HepG2 (cell line): ENCODE results near the gene AGK. TPM values are rescaled to one million over a fixed set of nuclear protein-coding genes. Genes with fewer than 3 reads are reported as not detected.

Source experiments
- ATAC-seq: fragments of 200-7000 bp; cut with Tn5 transposase; 3 replicates; pipeline ENCODE4 v1.9.1; 2020; ENCODE audit warnings: mild to moderate bottlenecking, moderate library complexity
- BruUV-seq: library from RNA; stranded (reverse); fragments of 400-500 nt; replicated peaks from 2 replicates; lab custom pipeline; 2021; lab: Mats Ljungman, UMichigan
- CTCF ChIA-PET: fragments of 300-600 bp; formaldehyde crosslinking; extraction: SDS; loops from one replicate; lab custom pipeline; 2021; ENCODE audit warnings: low total read pairs, inconsistent platforms, low intra/inter-chr PET ratio; lab: Yijun Ruan, JAX
- POLR2A ChIA-PET: fragments of 350-600 bp; sonication (Branson Sonifier 250); formaldehyde crosslinking; loops from one replicate; lab custom pipeline; 2020; ENCODE audit warnings: antibody characterized with exemption, inconsistent platforms; lab: Yijun Ruan, JAX
- DNase-seq: peaks from one replicate; pipeline ENCODE4 v3.0.0-alpha.2; 2015; ENCODE audit warnings: low spot score
- FAIRE-seq: peaks from 3 replicates; lab custom pipeline; 2011; peaks lifted over from hg19 to GRCh38; lab: Jason Lieb, UNC
- H2AFZ ChIP-seq: one replicate; pipeline ENCODE4 v1.6.1; 2011; ENCODE audit warnings: low read length, inconsistent platforms
- H3K27ac ChIP-seq: fragments of 300-600 bp; 3 replicates; pipeline ENCODE4 v1.8.0; 2011; ENCODE audit warnings: mixed run types, mild to moderate bottlenecking, mixed read lengths, low read length, inconsistent platforms; ENCODE audit not compliant: insufficient read depth; ENCODE audit errors: extremely low read length
- H3K27me3 ChIP-seq, 2 experiments: fragments of 200-600 bp in 1 of 2; 2 replicates in 1 of 2; 3 replicates in 1 of 2; pipeline versions ENCODE4 v1.6.0 to v1.8.0; 2011; ENCODE audit warnings: low read length in 2 of 2, mild to moderate bottlenecking in 2 of 2, moderate library complexity in 2 of 2, inconsistent platforms in 1 of 2; ENCODE audit not compliant: insufficient read depth in 2 of 2, control insufficient read depth in 1 of 2
- H3K36me3 ChIP-seq, 2 experiments: fragments of 200-600 bp in 1 of 2; replicated peaks in 1 of 2; 2 replicates in 1 of 2; 3 replicates in 1 of 2; pipeline versions ENCODE4 v1.5.1 to v1.8.0; 2011; ENCODE audit warnings: low read length in 2 of 2, inconsistent platforms in 1 of 2; ENCODE audit not compliant: insufficient read depth in 2 of 2, control insufficient read depth in 1 of 2
- H3K4me1 ChIP-seq: 2 replicates; pipeline ENCODE4 v1.5.1; 2012; ENCODE audit warnings: low read length, inconsistent platforms; ENCODE audit not compliant: insufficient read depth
- H3K4me2 ChIP-seq: 2 replicates; pipeline ENCODE4 v1.6.0; 2011; ENCODE audit warnings: low read depth, low read length, inconsistent platforms
- H3K4me3 ChIP-seq, 3 experiments: fragments of 200-600 bp in 1 of 3; sonication (generic), shearing (Covaris generic) in 1 of 3; replicated peaks in 1 of 3; 2 replicates each; pipeline ENCODE4 v1.5.1; 2011 to 2016; ENCODE audit warnings: low read length in 3 of 3, inconsistent platforms in 2 of 3, low read depth in 2 of 3, mild to moderate bottlenecking in 2 of 3, control low read depth in 1 of 3, mixed read lengths in 1 of 3; ENCODE audit not compliant: insufficient read depth in 1 of 3
- H3K79me2 ChIP-seq: one replicate; pipeline ENCODE4 v1.6.1; 2011; ENCODE audit warnings: low read length, inconsistent platforms; ENCODE audit not compliant: insufficient read depth
- H3K9ac ChIP-seq: 2 replicates; pipeline ENCODE4 v1.6.0; 2011; ENCODE audit warnings: mild to moderate bottlenecking, low read depth, low read length, inconsistent platforms; ENCODE audit not compliant: insufficient read depth
- H3K9me3 ChIP-seq: 2 replicates; pipeline ENCODE4 v1.5.1; 2012; ENCODE audit warnings: mild to moderate bottlenecking, low read length
- H4K20me1 ChIP-seq: 2 replicates; pipeline ENCODE4 v1.6.0; 2011; ENCODE audit warnings: inconsistent platforms, mild to moderate bottlenecking, low read length, moderate library complexity; ENCODE audit not compliant: insufficient read depth
- RFX1 ChIP-seq: fragments of 450-650 bp; IDR thresholded peaks from 2 replicates; pipeline ENCODE4 v1.6.1; 2017
- SETDB1 ChIP-seq: sonication (generic); formaldehyde crosslinking; IDR thresholded peaks from 2 replicates; pipeline ENCODE4 v1.5.1; 2020; ENCODE audit warnings: missing genetic modification reagents, mild to moderate bottlenecking, borderline replicate concordance
- ZFAT ChIP-seq: sonication (generic); formaldehyde crosslinking; conservative IDR thresholded peaks from 2 replicates; pipeline ENCODE4 v1.8.1; 2023; ENCODE audit warnings: missing genetic modification reagents, inconsistent platforms
- ZNF275 ChIP-seq: sonication (generic); formaldehyde crosslinking; IDR thresholded peaks from 2 replicates; pipeline ENCODE4 v1.8.0; 2022; ENCODE audit warnings: missing genetic modification reagents, mild to moderate bottlenecking, inconsistent platforms, borderline replicate concordance
- ZNF331 ChIP-seq: sonication (generic); formaldehyde crosslinking; IDR thresholded peaks from 2 replicates; pipeline ENCODE4 v1.4.0; 2020; ENCODE audit warnings: missing genetic modification reagents
- ZNF512B ChIP-seq: sonication (generic); formaldehyde crosslinking; IDR thresholded peaks from 2 replicates; pipeline ENCODE4 v1.5.1; 2020; ENCODE audit warnings: missing genetic modification reagents, mild to moderate bottlenecking, borderline replicate concordance
- ZNF646 ChIP-seq: sonication (generic); formaldehyde crosslinking; IDR thresholded peaks from 2 replicates; pipeline ENCODE4 v1.9.0; 2021; ENCODE audit warnings: mild to moderate bottlenecking, missing genetic modification reagents
- WGBS: methylation state at CpG from one replicate; pipeline ENCODE4 v1.1.6; 2017; ENCODE audit warnings: low lambda C conversion rate; 5-methylcytosine and 5-hydroxymethylcytosine counted together
- in situ Hi-C: cut with HindIII; loops from 2 replicates; pipeline ENCODE4 v1.10.0; 2017; ENCODE audit warnings: low pct_unique_long_range_greater_than_20kb; ENCODE audit not compliant: extremely low pct_ligation_motif_present
- intact Hi-C: fragments of 100-400 bp; cut with micrococcal nuclease; formaldehyde crosslinking; loops from one replicate; pipeline ENCODE4 v1.10.0; 2022; ENCODE audit not compliant: unreplicated experiment
- polyA plus RNA-seq, 8 experiments: library from polyadenylated mRNA; depleted of rRNA in 3 of 8; stranded (reverse) in 7 of 8; unstranded in 1 of 8; fragments of >200 nt; fragmentation: Illumina TruSeq in 4 of 8; extraction: Trizol in 4 of 8; gene quantifications; 2 replicates each; pipeline versions ENCODE4 v1.2.1 to v1.2.3, GENCODE V29; 2011 to 2016; ENCODE audit warnings: low read depth in 4 of 8, missing spikeins in 1 of 8, mixed read lengths in 1 of 8; ENCODE audit not compliant: insufficient read depth in 1 of 8
- total RNA-seq, 5 experiments: library from RNA; depleted of rRNA; stranded (reverse); fragments of >200 nt; fragmentation: Illumina TruSeq; extraction: Trizol; gene quantifications; 2 replicates each; pipeline ENCODE4 v1.2.3, GENCODE V29; 2016; ENCODE audit warnings: low read depth in 1 of 5
- TF ChIP-seq, protein P1 (sequence below): IDR thresholded peaks from 2 replicates; pipeline ENCODE4 v1.6.1; 2016; ENCODE audit warnings: low read depth
- TF ChIP-seq, protein P2 (sequence below): IDR thresholded peaks from 2 replicates; pipeline ENCODE4 v1.6.1; 2016

AGK gene
- total and polyA plus RNA-seq, 2 of the 13 experiments (the other 11 are each of a cell fraction or from before 2014, with no cell fraction given), result 23.7 to 30.1 TPM

DNA sequence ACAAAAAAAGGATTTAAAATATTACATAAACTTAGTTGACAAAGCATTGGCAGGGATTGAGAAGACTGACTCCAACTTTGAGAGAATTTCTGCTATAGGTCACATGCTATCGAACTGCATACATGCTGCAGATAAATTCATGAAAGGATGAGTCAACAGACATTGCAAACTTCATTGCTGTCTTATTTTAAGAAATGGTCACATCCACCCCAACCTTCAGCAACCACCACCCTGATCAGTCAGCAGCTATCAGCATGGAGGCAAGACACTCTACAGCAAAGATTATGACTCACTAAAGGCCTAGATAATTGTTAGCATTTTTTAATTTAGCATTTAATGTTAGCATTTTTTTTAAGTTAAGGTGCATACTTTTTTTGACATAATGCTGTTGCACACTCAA, 73.6 kb downstream of the AGK start (continued):
- no peak for TF ChIP-seq ZNF512B
- TF ChIP-seq, protein P1, sequence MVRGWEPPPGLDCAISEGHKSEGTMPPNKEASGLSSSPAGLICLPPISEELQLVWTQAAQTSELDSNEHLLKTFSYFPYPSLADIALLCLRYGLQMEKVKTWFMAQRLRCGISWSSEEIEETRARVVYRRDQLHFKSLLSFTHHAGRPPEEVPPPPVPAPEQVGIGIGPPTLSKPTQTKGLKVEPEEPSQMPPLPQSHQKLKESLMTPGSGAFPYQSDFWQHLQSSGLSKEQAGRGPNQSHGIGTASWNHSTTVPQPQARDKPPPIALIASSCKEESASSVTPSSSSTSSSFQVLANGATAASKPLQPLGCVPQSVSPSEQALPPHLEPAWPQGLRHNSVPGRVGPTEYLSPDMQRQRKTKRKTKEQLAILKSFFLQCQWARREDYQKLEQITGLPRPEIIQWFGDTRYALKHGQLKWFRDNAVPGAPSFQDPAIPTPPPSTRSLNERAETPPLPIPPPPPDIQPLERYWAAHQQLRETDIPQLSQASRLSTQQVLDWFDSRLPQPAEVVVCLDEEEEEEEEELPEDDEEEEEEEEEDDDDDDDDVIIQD (CRISPR knock-in tag), result no peak
- TF ChIP-seq, all 625 proteins: peak for 0

DNA sequence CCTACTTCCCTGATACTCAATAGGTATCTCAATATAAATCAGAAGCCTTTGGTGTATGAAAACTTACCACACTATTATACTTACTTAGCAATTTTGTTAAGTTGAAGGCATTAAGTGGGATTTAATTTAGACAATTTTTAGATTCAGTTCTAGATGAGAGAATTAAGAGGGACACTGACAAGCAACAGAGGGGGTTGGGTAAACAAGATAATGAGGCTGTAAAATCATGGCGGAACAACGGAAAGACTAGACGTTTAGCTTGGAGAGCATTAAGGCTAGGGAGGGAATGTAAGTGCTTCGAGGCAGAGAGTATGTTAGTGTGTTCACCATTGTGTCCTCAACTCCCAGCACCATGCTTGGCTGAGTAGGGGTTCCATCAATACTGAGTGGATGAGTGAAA, 79.4 kb downstream of the AGK start:
- POLR2A ChIA-PET, result no interaction called here
- Histone ChIP-seq H3K9ac (no peak overlapping the region), H4K20me1 (no peaks in the 10 kb centered on the region), H3K4me1 (no peaks in the 10 kb centered on the region), H3K9me3 (no peaks in the 10 kb centered on the region), H3K36me3 (peaks cover 3% of the 10 kb centered on the region in 2 experiments; a peak in 2 of 5 replicates), H3K4me3 (no peak overlapping the region), H3K4me2 (no peak overlapping the region), H3K27me3 (no peaks in the 10 kb centered on the region), H2AFZ (no peak overlapping the region), H3K79me2 (no peaks in the 10 kb centered on the region), H3K27ac (no peak overlapping the region)
- CTCF ChIA-PET, result no interaction called here
- no TSS peak for BruUV-seq
- in situ Hi-C loops (no loop called here), intact Hi-C loops (no loop called here)
- DNase-seq, result no peak
- ATAC-seq, result no peak
- FAIRE-seq, result no peak
- 95% methylated on average over 4 of the region's 4 CpGs for WGBS
- TF ChIP-seq ZNF275 (CRISPR knock-in tag) (no peak), SETDB1 (CRISPR knock-in tag) (no peak), ZNF646 (no peak), ZNF331 (CRISPR knock-in tag) (no peak), RFX1 (no peak), ZFAT (CRISPR knock-in tag) (no peak)
- TF ChIP-seq, protein P2, sequence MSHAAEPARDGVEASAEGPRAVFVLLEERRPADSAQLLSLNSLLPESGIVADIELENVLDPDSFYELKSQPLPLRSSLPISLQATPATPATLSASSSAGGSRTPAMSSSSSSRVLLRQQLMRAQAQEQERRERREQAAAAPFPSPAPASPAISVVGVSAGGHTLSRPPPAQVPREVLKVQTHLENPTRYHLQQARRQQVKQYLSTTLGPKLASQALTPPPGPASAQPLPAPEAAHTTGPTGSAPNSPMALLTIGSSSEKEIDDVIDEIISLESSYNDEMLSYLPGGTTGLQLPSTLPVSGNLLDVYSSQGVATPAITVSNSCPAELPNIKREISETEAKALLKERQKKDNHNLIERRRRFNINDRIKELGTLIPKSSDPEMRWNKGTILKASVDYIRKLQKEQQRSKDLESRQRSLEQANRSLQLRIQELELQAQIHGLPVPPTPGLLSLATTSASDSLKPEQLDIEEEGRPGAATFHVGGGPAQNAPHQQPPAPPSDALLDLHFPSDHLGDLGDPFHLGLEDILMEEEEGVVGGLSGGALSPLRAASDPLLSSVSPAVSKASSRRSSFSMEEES (CRISPR knock-in tag), result no peak
